GM18499 (cell line): ENCODE results near the gene ANKRD44.

ENCODE experiments used
- ATAC-seq: cut with Tn5 transposase; IDR thresholded peaks from one replicate; pipeline ENCODE4 v1.9.1; 2021; ENCODE audit warnings: moderate number of reproducible peaks; ENCODE audit not compliant: insufficient read depth, unreplicated experiment

Gene ANKRD44

GRCh38 chr2:197096649-197097048 is 213.9 kb downstream of the ANKRD44 start:
- no peak for ATAC-seq

DNA sequence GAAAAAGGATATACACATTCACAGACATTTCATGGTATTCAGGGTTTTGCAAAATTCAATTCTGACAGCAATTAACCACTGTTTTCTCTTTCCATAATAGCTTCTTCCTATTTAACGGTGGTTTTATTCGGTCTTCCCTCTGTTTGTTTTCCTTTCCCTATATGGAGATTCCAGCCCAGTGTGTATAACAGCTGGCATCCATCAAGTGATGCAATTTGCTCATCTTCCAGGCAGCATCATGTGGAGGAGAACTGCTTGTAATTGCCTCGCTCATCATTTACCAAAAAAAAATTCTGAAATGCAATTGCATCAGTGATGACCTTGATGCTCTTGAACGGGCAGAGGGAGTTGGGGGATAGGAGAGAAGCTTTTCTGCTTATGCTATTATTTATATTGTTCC is 218.1 kb downstream of the ANKRD44 start:
- no peak for ATAC-seq

- no peak for ATAC-seq
Measured at GRCh38 chr2:197090742-197091367, 219.7 kb downstream of the ANKRD44 start.

- ATAC-seq, result no peak
Measured at GRCh38 chr2:197089655-197090054, 220.9 kb downstream of the ANKRD44 start.

DNA sequence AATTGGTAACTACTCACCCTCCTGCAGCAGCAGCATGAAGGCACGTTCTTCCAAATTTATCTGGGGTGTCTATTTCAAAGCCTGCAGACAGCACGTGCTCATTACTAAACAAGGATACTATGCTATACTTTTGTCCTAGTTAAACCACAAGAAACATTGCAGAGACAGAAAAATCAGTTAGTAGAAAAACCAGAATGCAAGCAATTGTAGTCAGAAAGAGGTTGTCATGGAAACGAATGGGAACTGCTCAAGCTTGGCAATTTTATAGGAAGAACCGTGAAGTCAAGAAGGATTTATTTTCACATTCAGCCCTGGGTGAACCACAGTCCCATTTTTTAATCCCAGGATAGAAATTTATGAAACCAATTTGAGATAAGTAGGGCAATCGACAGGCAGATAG is 221.9 kb downstream of the ANKRD44 start:
- ATAC-seq, result no peak

- ATAC-seq, result no peak
Measured at GRCh38 chr2:197086500-197086899, 224.1 kb downstream of the ANKRD44 start.

DNA sequence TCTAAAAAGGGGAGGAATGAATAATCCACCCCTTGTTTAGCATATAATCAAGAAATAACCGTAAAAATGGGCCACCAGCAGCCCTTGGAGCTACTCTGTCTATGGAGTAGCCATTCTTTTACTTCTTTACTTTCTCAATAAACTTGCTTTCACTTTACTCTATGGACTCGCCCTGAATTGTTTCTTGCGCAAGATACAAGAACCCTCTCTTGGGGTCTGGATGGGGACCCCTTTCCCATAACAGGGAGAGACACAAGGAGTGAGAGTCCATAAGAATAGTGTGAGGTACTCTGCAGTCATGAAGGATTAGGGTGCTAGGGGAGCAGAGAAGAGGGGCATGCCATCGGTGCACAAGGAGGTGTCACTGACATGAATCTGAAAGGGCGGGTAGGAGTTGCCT is 224.9 kb downstream of the ANKRD44 start:
- no peak for ATAC-seq

DNA sequence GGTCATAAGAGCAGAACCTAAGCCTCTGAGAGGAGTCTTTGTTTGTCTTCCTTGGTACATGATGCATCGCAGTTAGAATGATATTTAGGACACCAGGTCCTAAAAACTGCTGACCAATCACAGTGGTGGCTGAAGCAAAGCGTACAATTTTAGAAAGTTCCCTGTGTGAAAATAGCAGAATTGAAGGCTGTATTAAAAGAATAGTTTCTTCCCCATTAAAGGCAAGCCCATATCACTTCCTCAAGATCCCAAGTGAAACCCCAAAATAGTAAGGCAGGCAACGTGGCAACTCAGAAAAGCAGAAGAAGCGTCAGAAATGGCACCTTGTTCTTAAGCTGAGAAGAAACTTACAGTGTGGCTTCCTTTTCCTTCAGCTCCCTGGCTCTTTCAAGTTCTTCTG is 229.3 kb downstream of the ANKRD44 start:
- ATAC-seq, result no peak

- no peak for ATAC-seq
Measured at GRCh38 chr2:197080578-197081216, 229.9 kb downstream of the ANKRD44 start.

- ATAC-seq, result no peak
Measured at GRCh38 chr2:197079832-197080555, 230.6 kb downstream of the ANKRD44 start.

DNA sequence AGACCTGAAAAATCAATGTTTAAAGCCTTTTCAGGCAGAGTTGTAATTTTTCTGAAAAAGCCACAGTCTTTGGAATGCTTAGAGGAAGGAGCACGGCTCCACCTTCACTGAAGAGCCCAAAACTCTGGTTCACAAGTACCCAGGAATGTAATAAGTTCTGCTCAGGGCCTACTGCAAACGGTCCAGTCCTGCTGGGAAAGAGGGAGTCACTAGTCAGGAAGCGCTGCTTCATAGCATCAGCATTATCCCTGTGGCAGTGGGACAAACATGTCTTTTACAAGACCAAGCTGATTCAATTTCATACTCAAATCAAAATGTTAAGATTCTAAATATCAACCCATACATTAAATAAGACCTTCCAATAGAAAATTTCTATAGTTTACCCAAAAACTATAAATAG is 231.2 kb downstream of the ANKRD44 start:
- no peak for ATAC-seq

- no peak for ATAC-seq
Measured at GRCh38 chr2:197078535-197078934, 232.0 kb downstream of the ANKRD44 start.

DNA sequence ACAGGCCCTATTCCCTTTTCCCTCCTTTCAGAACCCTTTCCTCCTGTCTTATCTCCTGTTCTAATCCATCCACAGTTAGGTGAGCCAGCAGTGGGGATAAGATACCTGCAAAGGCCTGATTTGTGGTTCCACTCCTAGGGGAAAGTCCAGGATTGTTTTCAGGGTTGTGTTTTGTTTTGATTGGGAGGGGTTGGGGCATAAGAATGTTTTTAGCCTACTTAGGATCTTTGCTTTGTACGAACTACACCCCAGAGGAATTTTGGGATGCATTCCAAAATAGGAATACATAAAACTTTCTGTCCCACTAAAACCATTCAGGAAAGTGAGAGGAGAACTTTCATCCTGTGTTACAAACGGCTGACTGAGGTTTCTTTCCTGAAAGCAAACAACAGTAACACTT is 233.2 kb downstream of the ANKRD44 start:
- no peak for ATAC-seq

DNA sequence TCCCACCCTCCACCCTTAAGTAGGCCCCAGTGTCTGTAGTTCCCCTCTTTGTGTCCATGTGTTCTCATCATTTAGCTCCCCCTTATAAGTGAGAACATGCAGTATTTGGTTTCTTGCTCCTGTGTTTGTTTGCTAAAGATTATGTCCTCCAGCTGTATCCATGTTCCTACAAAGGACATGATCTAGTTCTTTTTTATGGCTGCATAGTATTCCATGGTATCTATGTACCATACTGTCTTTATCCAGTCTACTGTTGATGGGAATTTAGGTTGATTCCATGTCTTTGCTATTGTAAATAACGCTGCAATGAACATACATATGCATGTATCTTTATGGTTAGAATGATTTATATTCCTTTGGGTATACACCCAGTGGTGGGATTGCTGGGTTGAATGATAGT is 233.9 kb downstream of the ANKRD44 start:
- ATAC-seq, result no peak

- no peak for ATAC-seq
Measured at GRCh38 chr2:197075754-197076337, 234.7 kb downstream of the ANKRD44 start.

GRCh38 chr2:197075281-197075680 is 235.3 kb downstream of the ANKRD44 start:
- no peak for ATAC-seq

DNA sequence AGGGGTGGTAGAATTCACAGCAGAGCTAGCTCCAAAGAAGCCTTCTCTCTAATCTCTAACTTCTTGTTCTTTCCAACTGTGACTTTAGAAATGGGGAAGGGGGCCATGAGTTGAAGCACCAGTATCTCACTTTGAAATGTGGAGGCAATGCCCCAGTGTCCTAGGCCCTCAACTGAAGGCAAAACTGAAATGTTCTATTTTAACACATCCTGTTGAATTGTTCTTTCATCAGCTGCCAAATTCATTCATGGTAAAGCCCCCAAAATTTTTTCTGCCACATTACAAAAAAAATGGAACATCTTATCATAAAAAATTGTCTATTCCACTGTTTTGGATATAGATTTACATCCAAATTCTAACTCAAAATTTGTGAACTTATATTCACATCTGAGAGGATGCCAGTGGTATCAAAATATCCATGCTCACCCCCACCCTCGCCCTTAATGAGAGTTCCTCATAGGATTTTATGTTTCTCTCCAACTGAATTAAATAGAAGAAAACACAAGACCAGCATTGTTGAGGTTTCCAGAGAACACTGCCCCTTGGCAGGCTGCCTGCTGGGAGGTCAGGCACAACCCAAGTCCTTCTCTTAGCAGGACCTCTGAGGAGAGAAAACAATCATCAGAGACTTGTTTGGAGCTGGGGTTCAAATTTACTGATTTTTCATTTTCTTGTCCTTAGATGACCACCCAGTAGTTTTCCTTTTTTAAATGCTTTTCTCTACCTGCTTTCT is 236.7 kb downstream of the ANKRD44 start:
- ATAC-seq, result no peak

DNA sequence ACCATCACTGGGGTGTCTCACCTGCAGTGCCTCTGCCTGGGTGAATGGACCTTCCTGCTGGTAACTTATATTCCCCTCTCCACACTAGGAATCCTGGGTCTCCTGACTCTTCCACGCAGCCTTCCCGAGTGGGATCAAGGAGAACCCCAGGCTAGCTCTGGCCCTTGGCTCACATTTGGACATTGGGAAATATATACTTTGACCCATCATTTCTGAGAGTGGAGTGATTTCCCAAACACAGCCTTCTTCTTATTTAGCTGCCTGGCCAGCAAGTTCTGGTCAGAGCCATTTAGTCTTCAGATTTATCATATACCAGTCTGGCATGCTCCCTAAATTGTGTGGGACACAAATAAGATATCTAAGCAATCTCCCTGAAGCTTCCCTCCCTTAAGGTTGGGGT is 237.3 kb downstream of the ANKRD44 start:
- ATAC-seq, result no peak

DNA sequence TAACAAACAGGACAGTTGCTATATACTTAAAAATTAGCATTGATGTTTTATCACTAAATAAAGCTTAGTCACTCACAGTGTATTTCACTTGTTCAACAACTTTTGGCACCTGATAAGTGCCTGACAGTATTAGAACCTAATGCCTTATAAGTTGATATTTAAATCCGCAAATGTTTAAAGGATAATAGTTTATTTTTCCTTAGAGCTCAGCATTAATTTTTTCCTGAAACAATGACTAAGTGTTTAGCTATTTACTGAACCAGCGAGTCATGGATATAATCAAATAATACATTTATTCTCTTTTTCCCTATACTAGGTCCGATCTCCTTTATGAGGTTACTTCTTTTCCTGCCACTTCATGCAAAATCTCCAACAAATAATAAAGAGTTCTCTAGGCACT is 238.0 kb downstream of the ANKRD44 start:
- ATAC-seq, result no peak

DNA sequence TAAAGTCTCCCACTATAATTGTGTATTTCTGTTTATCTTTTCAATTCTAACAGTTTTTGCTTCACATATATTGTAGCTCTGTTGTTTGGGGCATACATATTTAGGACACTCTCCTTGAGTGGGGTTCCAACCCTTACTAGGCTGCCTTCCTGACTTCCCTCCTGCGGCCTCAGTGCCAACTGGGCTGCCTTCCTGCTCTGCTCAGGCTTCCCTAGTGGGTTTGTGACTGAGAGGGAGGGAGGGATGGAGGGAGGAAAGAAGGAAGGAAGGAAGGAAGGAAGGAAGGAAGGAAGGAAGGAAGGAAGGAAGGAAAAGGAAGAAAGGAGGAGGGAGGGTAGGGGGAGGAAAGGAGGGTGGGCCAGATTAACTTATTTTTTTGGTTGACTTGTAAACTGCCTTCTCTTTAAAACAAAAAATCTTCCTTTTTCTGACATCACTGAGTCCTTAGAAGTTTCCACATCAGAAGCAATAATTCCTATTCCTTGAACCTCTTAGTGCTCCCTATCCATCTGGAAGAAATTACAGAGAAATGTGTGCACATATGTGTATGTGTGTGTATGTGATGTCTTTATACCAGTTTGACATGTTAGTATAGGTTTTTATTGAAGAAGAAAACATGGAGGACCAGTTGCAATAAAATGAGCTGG is 238.7 kb downstream of the ANKRD44 start:
- no peak for ATAC-seq
